ENCODE data around the gene PPM1K. TPM values are rescaled to one million over a fixed set of nuclear protein-coding genes. Genes with fewer than 3 reads are reported as not detected.

PPM1K gene
- polyA plus RNA-seq, 1 donor from 2014 or later: 177 TPM

DNA sequence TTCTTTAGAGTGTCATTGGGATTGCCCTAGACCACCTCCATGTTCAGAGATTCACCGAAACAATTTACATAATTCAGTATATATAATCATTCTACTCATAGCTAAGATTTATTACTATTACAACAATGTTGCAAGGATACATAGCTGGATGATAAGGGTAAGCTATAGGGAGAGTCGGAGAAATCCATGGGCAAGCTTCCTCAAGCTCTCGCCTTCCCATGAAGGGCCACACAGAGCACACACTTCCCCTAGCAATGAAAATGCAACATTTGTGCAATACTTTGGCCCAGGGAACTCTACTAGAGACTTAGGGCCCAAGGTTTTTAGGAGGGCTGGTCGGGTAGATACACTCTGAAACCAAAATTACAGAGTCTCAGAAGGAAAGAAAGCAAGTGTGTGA is 76.2 kb downstream of the PPM1K start:
- no peak overlapping the region for H3K9ac ChIP-seq (ENCODE audit: low read length)
- H3K36me3 ChIP-seq (ENCODE audit: insufficient read depth, low read length): no peaks in the 10 kb centered on the region
- no peaks in the 10 kb centered on the region for H4K20me1 ChIP-seq (ENCODE audit: insufficient read depth)
- H3K79me2 ChIP-seq (replicated peaks; ENCODE audit: insufficient read depth, low read length): no peaks in the 10 kb centered on the region
- H2AFZ ChIP-seq (ENCODE audit: low read depth, low read length): no peak overlapping the region
- no peak overlapping the region for H3K4me3 ChIP-seq (ENCODE audit: low read length)
- H3K27me3 ChIP-seq (ENCODE audit: insufficient read depth, low read depth, low read length): no peaks in the 10 kb centered on the region
- H3K9me2 ChIP-seq (ENCODE audit: insufficient read depth, low read length): no peaks in the 10 kb centered on the region
- no peak overlapping the region for H3K27ac ChIP-seq (ENCODE audit: low read length)
- H3K4me2 ChIP-seq (ENCODE audit: low read length): no peak overlapping the region
- H3K9me3 ChIP-seq (ENCODE audit: low read length): no peaks in the 10 kb centered on the region
- H3F3A ChIP-seq (ENCODE audit: insufficient read depth, low read length, poor library complexity, severe bottlenecking): no peaks in the 10 kb centered on the region
- TF ChIP-seq MXI1 (conservative IDR thresholded peaks at IDR 0.05; ENCODE audit: poor library complexity, severe bottlenecking): no peak
- TF ChIP-seq EZH2 (IDR thresholded peaks at IDR 0.05; ENCODE audit: borderline replicate concordance, insufficient read depth, low read length, poor library complexity, severe bottlenecking): no peak
- TF ChIP-seq TAF1 (IDR thresholded peaks at IDR 0.05; ENCODE audit: low read depth): no peak
- no peak for TF ChIP-seq POLR2AphosphoS5 (IDR thresholded peaks at IDR 0.05)
- no peak for TF ChIP-seq RAD21 (conservative IDR thresholded peaks at IDR 0.05)
- TF ChIP-seq SMC3 (conservative IDR thresholded peaks at IDR 0.05; ENCODE audit: poor library complexity): no peak
- TF ChIP-seq, protein P1, sequence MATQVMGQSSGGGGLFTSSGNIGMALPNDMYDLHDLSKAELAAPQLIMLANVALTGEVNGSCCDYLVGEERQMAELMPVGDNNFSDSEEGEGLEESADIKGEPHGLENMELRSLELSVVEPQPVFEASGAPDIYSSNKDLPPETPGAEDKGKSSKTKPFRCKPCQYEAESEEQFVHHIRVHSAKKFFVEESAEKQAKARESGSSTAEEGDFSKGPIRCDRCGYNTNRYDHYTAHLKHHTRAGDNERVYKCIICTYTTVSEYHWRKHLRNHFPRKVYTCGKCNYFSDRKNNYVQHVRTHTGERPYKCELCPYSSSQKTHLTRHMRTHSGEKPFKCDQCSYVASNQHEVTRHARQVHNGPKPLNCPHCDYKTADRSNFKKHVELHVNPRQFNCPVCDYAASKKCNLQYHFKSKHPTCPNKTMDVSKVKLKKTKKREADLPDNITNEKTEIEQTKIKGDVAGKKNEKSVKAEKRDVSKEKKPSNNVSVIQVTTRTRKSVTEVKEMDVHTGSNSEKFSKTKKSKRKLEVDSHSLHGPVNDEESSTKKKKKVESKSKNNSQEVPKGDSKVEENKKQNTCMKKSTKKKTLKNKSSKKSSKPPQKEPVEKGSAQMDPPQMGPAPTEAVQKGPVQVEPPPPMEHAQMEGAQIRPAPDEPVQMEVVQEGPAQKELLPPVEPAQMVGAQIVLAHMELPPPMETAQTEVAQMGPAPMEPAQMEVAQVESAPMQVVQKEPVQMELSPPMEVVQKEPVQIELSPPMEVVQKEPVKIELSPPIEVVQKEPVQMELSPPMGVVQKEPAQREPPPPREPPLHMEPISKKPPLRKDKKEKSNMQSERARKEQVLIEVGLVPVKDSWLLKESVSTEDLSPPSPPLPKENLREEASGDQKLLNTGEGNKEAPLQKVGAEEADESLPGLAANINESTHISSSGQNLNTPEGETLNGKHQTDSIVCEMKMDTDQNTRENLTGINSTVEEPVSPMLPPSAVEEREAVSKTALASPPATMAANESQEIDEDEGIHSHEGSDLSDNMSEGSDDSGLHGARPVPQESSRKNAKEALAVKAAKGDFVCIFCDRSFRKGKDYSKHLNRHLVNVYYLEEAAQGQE (IDR thresholded peaks at IDR 0.05; ENCODE audit: borderline replicate concordance): no peak
- no peak for TF ChIP-seq EP300 (conservative IDR thresholded peaks at IDR 0.05; ENCODE audit: poor library complexity, severe bottlenecking)
- TF ChIP-seq, protein P2, sequence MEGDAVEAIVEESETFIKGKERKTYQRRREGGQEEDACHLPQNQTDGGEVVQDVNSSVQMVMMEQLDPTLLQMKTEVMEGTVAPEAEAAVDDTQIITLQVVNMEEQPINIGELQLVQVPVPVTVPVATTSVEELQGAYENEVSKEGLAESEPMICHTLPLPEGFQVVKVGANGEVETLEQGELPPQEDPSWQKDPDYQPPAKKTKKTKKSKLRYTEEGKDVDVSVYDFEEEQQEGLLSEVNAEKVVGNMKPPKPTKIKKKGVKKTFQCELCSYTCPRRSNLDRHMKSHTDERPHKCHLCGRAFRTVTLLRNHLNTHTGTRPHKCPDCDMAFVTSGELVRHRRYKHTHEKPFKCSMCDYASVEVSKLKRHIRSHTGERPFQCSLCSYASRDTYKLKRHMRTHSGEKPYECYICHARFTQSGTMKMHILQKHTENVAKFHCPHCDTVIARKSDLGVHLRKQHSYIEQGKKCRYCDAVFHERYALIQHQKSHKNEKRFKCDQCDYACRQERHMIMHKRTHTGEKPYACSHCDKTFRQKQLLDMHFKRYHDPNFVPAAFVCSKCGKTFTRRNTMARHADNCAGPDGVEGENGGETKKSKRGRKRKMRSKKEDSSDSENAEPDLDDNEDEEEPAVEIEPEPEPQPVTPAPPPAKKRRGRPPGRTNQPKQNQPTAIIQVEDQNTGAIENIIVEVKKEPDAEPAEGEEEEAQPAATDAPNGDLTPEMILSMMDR (IDR thresholded peaks at IDR 0.05; ENCODE audit: poor library complexity, severe bottlenecking): no peak

Small RNA genes within 50 kb of the gene (small RNA-seq; reads per million reads assigned to genes)
- gene RF00019 (0 to 1.2 (median 0) reads per million in 3 experiments), gene RNU6-1298P (0 to 0.24 (median 0) reads per million in 3 experiments)

Other genes with a start within 250 kb of the PPM1K start
- gene ABCG2, start 125.9 kb downstream of the PPM1K start, polyA plus RNA-seq: not detected in 2 replicates
- 0.33 TPM in 1 of 2 replicates, not detected in the other for gene HERC6, start 94.3 kb upstream of the PPM1K start, polyA plus RNA-seq
- 0.59 TPM in 1 of 2 replicates, not detected in the other for gene HERC5, start 172.6 kb upstream of the PPM1K start, polyA plus RNA-seq
- 251 and 287 TPM in 2 replicates for gene PYURF, start 239.2 kb upstream of the PPM1K start, polyA plus RNA-seq